SK-N-SH (cell line): ENCODE measurements around the gene PLA2G2C. TPM values are rescaled to one million over a fixed set of nuclear protein-coding genes. Genes with fewer than 3 reads are reported as not detected.

ENCODE experiments used
- CTCF ChIA-PET: fragments of 300-600, 350-600 bp; formaldehyde crosslinking; extraction: SDS; loops from one replicate; lab custom pipeline; 2021; lab: Yijun Ruan, JAX
- POLR2A ChIA-PET: fragments of 350-600 bp; sonication (Branson Sonifier 250); formaldehyde crosslinking; extraction: SDS; loops from one replicate; lab custom pipeline; 2020; ENCODE audit warnings: antibody characterized with exemption, inconsistent platforms; lab: Yijun Ruan, JAX
- DNase-seq: peaks from one replicate; pipeline ENCODE4 v3.0.0; 2012
- H2AFZ ChIP-seq: fragments of 200-600 bp; sonication (generic); 2 replicates; pipeline ENCODE4 v1.8.1; 2016; ENCODE audit warnings: antibody characterized with exemption, mild to moderate bottlenecking, low read depth
- H3F3A ChIP-seq: fragments of 200-600 bp; sonication (generic); replicated peaks from 2 replicates; pipeline ENCODE3; 2016; ENCODE audit warnings: antibody characterized with exemption, mild to moderate bottlenecking; ENCODE audit not compliant: insufficient read depth
- H3K27ac ChIP-seq, 2 experiments: fragments of 200-500 bp in 1 of 2; fragments of 200-600 bp in 1 of 2; sonication (Bioruptor generic) in 1 of 2; sonication (generic), shearing (Covaris generic) in 1 of 2; 2 replicates each; pipeline versions ENCODE4 v1.5.1 to v1.6.1; 2014 to 2016; ENCODE audit warnings: low read depth in 2 of 2, inconsistent platforms in 1 of 2, low read length in 1 of 2, mild to moderate bottlenecking in 1 of 2, mixed read lengths in 1 of 2
- H3K27me3 ChIP-seq: fragments of 200-600 bp; sonication (generic), shearing (Covaris generic); 2 replicates; pipeline ENCODE4 v1.6.1; 2016; ENCODE audit warnings: mixed run types; ENCODE audit not compliant: insufficient read depth
- H3K36me3 ChIP-seq, 2 experiments: fragments of 200-500 bp in 1 of 2; fragments of 200-600 bp in 1 of 2; sonication (Bioruptor generic) in 1 of 2; sonication (generic) in 1 of 2; replicated peaks in 1 of 2; 2 replicates each; pipeline versions ENCODE3 to v1.5.1; 2014 to 2016; ENCODE audit warnings: low read length in 1 of 2, mild to moderate bottlenecking in 1 of 2; ENCODE audit not compliant: insufficient read depth in 2 of 2, control insufficient read depth in 1 of 2
- H3K4me1 ChIP-seq, 2 experiments: fragments of 200-500 bp in 1 of 2; fragments of 200-600 bp in 1 of 2; sonication (Bioruptor generic) in 1 of 2; sonication (generic), shearing (Covaris generic) in 1 of 2; 2 replicates each; pipeline versions ENCODE4 v1.5.1 to v1.6.1; 2014 to 2016; ENCODE audit warnings: low read depth in 1 of 2, low read length in 1 of 2, mixed run types in 1 of 2; ENCODE audit not compliant: insufficient read depth in 2 of 2, control insufficient read depth in 1 of 2
- H3K4me2 ChIP-seq: fragments of 200-600 bp; sonication (generic), shearing (Covaris generic); 2 replicates; pipeline ENCODE4 v1.6.1; 2017; ENCODE audit warnings: mixed run types
- H3K4me3 ChIP-seq, 2 experiments: fragments of 200-500 bp in 1 of 2; fragments of 200-600 bp in 1 of 2; sonication (Bioruptor generic) in 1 of 2; sonication (generic), shearing (Covaris generic) in 1 of 2; 2 replicates each; pipeline versions ENCODE4 v1.5.1 to v1.8.1; 2014 to 2016; ENCODE audit warnings: low read depth in 2 of 2, inconsistent platforms in 1 of 2, low read length in 1 of 2, mild to moderate bottlenecking in 1 of 2, mixed read lengths in 1 of 2, moderate library complexity in 1 of 2
- H3K79me2 ChIP-seq: fragments of 200-600 bp; sonication (generic); 2 replicates; pipeline ENCODE4 v1.8.1; 2017; ENCODE audit warnings: mild to moderate bottlenecking; ENCODE audit not compliant: insufficient read depth
- H3K9ac ChIP-seq: fragments of 200-600 bp; sonication (generic); 2 replicates; pipeline ENCODE4 v1.6.1; 2017; ENCODE audit warnings: mixed run types
- H3K9me2 ChIP-seq: fragments of 200-600 bp; sonication (generic); 2 replicates; pipeline ENCODE4 v1.6.1; 2017; ENCODE audit warnings: mixed run types
- H3K9me3 ChIP-seq: fragments of 200-600 bp; sonication (generic); 2 replicates; pipeline ENCODE4 v1.6.1; 2017; ENCODE audit warnings: mixed run types, mild to moderate bottlenecking, moderate library complexity
- H4K20me1 ChIP-seq: fragments of 200-600 bp; sonication (generic); 2 replicates; pipeline ENCODE4 v1.6.1; 2017; ENCODE audit warnings: mild to moderate bottlenecking, mixed run types; ENCODE audit not compliant: insufficient read depth
- EZH2phosphoT487 ChIP-seq: fragments of 200-600 bp; sonication (generic); IDR thresholded peaks from 2 replicates; pipeline ENCODE4 v1.6.1; 2017; ENCODE audit warnings: low read depth, mixed run types, mild to moderate bottlenecking, antibody characterized with exemption, moderate library complexity, borderline replicate concordance
- FOXJ3 ChIP-seq: sonication (generic); formaldehyde crosslinking; IDR thresholded peaks from 2 replicates; pipeline ENCODE4 v1.5.1; 2020; ENCODE audit warnings: mild to moderate bottlenecking, missing genetic modification reagents
- FOXM1 ChIP-seq: IDR thresholded peaks from 2 replicates; pipeline ENCODE4 v1.4.0; 2012; ENCODE audit warnings: low read depth, mild to moderate bottlenecking
- GABPA ChIP-seq: IDR thresholded peaks from 2 replicates; pipeline ENCODE4 v1.4.0; 2012; ENCODE audit warnings: low read depth, mild to moderate bottlenecking
- GATA2 ChIP-seq: sonication (generic); formaldehyde crosslinking; IDR thresholded peaks from 2 replicates; pipeline ENCODE4 v1.5.0; 2020; ENCODE audit warnings: mild to moderate bottlenecking, missing genetic modification reagents
- JUND ChIP-seq: IDR thresholded peaks from 2 replicates; pipeline ENCODE4 v1.4.0; 2012
- MEF2A ChIP-seq: IDR thresholded peaks from 2 replicates; pipeline ENCODE4 v1.4.0; 2012; ENCODE audit warnings: low read depth, borderline replicate concordance
- MXI1 ChIP-seq: IDR thresholded peaks from 2 replicates; pipeline ENCODE4 v1.6.1; 2012; ENCODE audit warnings: mild to moderate bottlenecking, low read depth, low read length, improper control_type of control experiment
- NFIC ChIP-seq: IDR thresholded peaks from 2 replicates; pipeline ENCODE4 v1.4.0; 2012; ENCODE audit warnings: borderline replicate concordance
- POLR2AphosphoS5 ChIP-seq: IDR thresholded peaks from 2 replicates; pipeline ENCODE4 v1.6.1; 2012; ENCODE audit warnings: low read depth, low read length
- RAD21 ChIP-seq: IDR thresholded peaks from 2 replicates; pipeline ENCODE4 v1.6.1; 2012; ENCODE audit warnings: mild to moderate bottlenecking, low read length
- RFX5 ChIP-seq: IDR thresholded peaks from 2 replicates; pipeline ENCODE4 v1.6.1; 2012; ENCODE audit warnings: mild to moderate bottlenecking, improper control_type of control experiment, low read length
- RXRA ChIP-seq: IDR thresholded peaks from 2 replicates; pipeline ENCODE4 v1.4.0; 2012; ENCODE audit warnings: low read depth, mild to moderate bottlenecking, borderline replicate concordance
- SIN3A ChIP-seq: IDR thresholded peaks from 2 replicates; pipeline ENCODE4 v1.6.1; 2012; ENCODE audit warnings: low read depth, mild to moderate bottlenecking, low read length, moderate library complexity, borderline replicate concordance
- SMC3 ChIP-seq: IDR thresholded peaks from 2 replicates; pipeline ENCODE4 v1.6.1; 2012; ENCODE audit warnings: low read depth, low read length, improper control_type of control experiment
- TAF1 ChIP-seq: IDR thresholded peaks from 2 replicates; pipeline ENCODE4 v1.6.1; 2012; ENCODE audit warnings: low read depth, mild to moderate bottlenecking, low read length, moderate library complexity, borderline replicate concordance
- TEAD4 ChIP-seq: IDR thresholded peaks from 2 replicates; pipeline ENCODE4 v1.4.0; 2012; ENCODE audit warnings: mild to moderate bottlenecking, borderline replicate concordance; ENCODE audit not compliant: insufficient read depth
- WGBS: methylation state at CpG from one replicate; pipeline ENCODE4 v1.1.6; 2017; ENCODE audit warnings: low lambda C conversion rate; 5-methylcytosine and 5-hydroxymethylcytosine counted together
- polyA plus RNA-seq, 3 experiments: library from polyadenylated mRNA; depleted of rRNA; stranded (reverse); fragments of >200 nt; gene quantifications; 2 replicates each; pipeline ENCODE4 v1.2.3, GENCODE V29; 2012
- TF ChIP-seq, protein P1 (sequence below): fragments of 150-350 bp; IDR thresholded peaks from 2 replicates; pipeline ENCODE4 v1.6.1; 2017; ENCODE audit warnings: antibody characterized with exemption, low read length, low read depth, borderline replicate concordance
- TF ChIP-seq, protein P2 (sequence below): IDR thresholded peaks from 2 replicates; pipeline ENCODE4 v1.6.1; 2012; ENCODE audit warnings: mild to moderate bottlenecking, low read depth, low read length, moderate library complexity
- TF ChIP-seq, protein P3 (sequence below): IDR thresholded peaks from 2 replicates; pipeline ENCODE4 v1.4.0; 2012; ENCODE audit warnings: low read depth, borderline replicate concordance

Gene PLA2G2C
- polyA plus RNA-seq, 1 of the 3 experiments (the other 2 are of a cell fraction) = not detected

DNA sequence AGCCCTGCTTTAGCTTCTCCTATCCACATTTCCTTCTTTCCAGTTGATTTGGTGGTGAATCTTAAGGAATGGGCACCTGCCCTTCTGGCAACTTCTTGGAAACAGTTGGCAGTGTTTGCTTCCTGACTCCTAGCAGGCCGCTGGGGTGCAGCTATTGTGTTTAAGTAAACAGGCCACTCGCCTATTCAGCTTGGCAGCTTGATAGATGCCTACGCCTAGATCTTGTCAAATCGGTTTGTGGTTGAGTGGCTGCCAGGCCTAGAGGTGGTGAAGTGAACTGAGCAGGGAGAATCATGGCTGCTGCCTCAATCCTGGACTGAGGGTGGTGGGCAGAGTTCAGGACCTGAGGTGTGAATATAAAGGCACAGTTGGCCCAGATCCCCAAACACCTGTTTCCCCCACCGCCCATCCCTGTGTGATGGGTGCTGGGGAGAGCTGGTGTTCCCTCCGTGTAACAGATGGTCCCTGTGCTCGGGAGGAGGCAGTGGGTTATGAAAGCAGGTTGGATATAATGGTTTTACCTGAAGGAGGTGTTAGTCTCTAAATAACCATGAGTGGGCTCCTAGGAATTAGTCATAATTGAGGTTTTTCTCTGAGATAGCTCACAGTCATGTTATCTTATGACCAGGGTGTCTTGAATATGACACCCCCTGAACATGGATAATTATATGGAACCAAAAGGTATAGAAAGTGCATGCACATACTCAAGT is 940 bp upstream of the PLA2G2C start (continued):
- TF ChIP-seq, protein P1, sequence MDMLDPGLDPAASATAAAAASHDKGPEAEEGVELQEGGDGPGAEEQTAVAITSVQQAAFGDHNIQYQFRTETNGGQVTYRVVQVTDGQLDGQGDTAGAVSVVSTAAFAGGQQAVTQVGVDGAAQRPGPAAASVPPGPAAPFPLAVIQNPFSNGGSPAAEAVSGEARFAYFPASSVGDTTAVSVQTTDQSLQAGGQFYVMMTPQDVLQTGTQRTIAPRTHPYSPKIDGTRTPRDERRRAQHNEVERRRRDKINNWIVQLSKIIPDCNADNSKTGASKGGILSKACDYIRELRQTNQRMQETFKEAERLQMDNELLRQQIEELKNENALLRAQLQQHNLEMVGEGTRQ = no peak
- no peak for TF ChIP-seq EZH2phosphoT487
- no peak for TF ChIP-seq MEF2A
- TF ChIP-seq NFIC = no peak
- no peak for TF ChIP-seq RAD21
- TF ChIP-seq, all 33 proteins: peak for 0

DNA sequence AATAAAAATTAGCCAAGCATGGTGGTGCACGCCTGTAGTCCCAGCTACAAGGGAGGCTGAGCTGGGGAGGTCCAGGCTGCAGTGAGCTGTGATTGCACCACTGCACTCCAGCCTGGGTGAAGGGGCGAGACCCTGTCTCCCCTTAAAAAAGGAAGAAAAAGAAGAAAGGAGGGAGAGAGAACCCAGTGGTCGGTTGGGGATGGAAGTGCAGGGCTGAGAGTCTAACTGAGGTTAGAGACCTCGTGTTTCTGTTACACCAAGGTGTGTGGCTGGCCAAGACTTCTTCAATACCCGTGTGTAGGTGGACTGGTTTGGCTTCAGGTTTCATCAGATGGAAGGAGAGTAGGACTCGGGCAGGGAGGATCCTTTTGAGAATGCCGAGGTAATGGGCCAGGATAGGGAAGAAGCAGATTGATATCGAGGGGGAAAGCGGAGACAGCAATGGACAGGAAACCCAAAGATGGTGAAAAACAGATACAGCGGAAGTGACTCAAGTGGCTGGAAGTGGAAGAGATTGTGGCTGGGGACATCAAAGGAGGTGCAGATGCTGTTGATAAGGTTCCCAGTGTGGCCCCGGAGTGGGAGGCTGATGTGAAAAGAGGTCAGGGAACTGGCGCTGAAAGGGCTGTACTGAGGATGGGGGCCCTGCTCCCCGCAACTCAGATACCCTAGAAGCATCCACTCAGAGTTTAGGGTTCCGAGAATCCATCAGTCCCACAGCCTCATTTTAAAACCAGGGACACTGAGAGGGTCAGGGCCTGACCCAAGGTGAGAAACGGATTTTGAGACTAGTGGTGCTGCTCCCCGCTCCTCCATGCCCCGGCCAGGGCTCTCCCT is 1.1 kb downstream of the PLA2G2C start:
- 48% methylated on average over 15 of the region's 17 CpGs for WGBS
- Histone ChIP-seq H3K4me3 (no peak overlapping the region), H3K4me1 (peaks cover 0 to 7% of the 10 kb centered on the region in 2 experiments; a peak in 1 of 4 replicates), H3K36me3 (no peaks in the 10 kb centered on the region), H3K4me2 (no peak overlapping the region), H3K79me2 (no peaks in the 10 kb centered on the region), H4K20me1 (no peaks in the 10 kb centered on the region), H3K27ac (no peak overlapping the region), H2AFZ (no peak overlapping the region), H3K9ac (no peak overlapping the region), H3K9me3 (no peaks in the 10 kb centered on the region), H3K27me3 (no peaks in the 10 kb centered on the region; the same call in 1 of the 2 replicates), H3F3A (no peaks in the 10 kb centered on the region), H3K9me2 (no peaks in the 10 kb centered on the region)
- DNase-seq = no peak
- TF ChIP-seq, protein P2, sequence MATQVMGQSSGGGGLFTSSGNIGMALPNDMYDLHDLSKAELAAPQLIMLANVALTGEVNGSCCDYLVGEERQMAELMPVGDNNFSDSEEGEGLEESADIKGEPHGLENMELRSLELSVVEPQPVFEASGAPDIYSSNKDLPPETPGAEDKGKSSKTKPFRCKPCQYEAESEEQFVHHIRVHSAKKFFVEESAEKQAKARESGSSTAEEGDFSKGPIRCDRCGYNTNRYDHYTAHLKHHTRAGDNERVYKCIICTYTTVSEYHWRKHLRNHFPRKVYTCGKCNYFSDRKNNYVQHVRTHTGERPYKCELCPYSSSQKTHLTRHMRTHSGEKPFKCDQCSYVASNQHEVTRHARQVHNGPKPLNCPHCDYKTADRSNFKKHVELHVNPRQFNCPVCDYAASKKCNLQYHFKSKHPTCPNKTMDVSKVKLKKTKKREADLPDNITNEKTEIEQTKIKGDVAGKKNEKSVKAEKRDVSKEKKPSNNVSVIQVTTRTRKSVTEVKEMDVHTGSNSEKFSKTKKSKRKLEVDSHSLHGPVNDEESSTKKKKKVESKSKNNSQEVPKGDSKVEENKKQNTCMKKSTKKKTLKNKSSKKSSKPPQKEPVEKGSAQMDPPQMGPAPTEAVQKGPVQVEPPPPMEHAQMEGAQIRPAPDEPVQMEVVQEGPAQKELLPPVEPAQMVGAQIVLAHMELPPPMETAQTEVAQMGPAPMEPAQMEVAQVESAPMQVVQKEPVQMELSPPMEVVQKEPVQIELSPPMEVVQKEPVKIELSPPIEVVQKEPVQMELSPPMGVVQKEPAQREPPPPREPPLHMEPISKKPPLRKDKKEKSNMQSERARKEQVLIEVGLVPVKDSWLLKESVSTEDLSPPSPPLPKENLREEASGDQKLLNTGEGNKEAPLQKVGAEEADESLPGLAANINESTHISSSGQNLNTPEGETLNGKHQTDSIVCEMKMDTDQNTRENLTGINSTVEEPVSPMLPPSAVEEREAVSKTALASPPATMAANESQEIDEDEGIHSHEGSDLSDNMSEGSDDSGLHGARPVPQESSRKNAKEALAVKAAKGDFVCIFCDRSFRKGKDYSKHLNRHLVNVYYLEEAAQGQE = no peak
- no peak for TF ChIP-seq POLR2AphosphoS5
- no peak for TF ChIP-seq TAF1
- TF ChIP-seq, protein P1 = no peak
- no peak for TF ChIP-seq JUND
- no peak for TF ChIP-seq RXRA
- TF ChIP-seq RAD21 = no peak
- no peak for TF ChIP-seq NFIC
- TF ChIP-seq, protein P3, sequence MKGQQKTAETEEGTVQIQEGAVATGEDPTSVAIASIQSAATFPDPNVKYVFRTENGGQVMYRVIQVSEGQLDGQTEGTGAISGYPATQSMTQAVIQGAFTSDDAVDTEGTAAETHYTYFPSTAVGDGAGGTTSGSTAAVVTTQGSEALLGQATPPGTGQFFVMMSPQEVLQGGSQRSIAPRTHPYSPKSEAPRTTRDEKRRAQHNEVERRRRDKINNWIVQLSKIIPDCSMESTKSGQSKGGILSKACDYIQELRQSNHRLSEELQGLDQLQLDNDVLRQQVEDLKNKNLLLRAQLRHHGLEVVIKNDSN = no peak
- no peak for TF ChIP-seq TEAD4
- no peak for TF ChIP-seq SMC3
- no peak for TF ChIP-seq FOXJ3 (CRISPR knock-in tag)
- TF ChIP-seq SIN3A = no peak
- TF ChIP-seq GATA2 (CRISPR knock-in tag) = no peak
- no peak for TF ChIP-seq FOXM1
- TF ChIP-seq RFX5 = no peak
- no peak for TF ChIP-seq MEF2A
- no peak for TF ChIP-seq GABPA
- no peak for TF ChIP-seq MXI1
- ChIA-PET POLR2A (no interaction called here), CTCF (no interaction called here)
